Adrenal gland (tissue), 12 donors: ENCODE results near the gene RHOU. TPM values are rescaled to one million over a fixed set of nuclear protein-coding genes. Genes with fewer than 3 reads are reported as not detected.

Source experiments
- DNase-seq, 7 donors: peaks; one replicate each; pipeline ENCODE4 v3.0.0-alpha.2; 2019 to 2020
- H3K27ac ChIP-seq, 5 donors: fragments of 200-600 bp; sonication (generic) in 4 of 5; 1 replicate in 3 of 5; 2 replicates in 2 of 5; pipeline versions ENCODE4 v1.5.1 to v1.8.0; 2016 to 2020; ENCODE audit warnings: mild to moderate bottlenecking in 1 of 5
- H3K27me3 ChIP-seq: fragments of 200-600 bp; 2 replicates; pipeline ENCODE4 v1.8.0; 2021
- H3K36me3 ChIP-seq, 2 donors: fragments of 200-600 bp; replicated peaks in 1 of 2; 1 replicate in 1 of 2; 2 replicates in 1 of 2; pipeline versions ENCODE4 v1.5.1 to v1.8.0; 2018 to 2022
- H3K4me1 ChIP-seq, 2 donors: fragments of 200-600 bp; replicated peaks in 1 of 2; 1 replicate in 1 of 2; 2 replicates in 1 of 2; pipeline versions ENCODE4 v1.5.1 to v1.8.0; 2018 to 2021
- H3K4me3 ChIP-seq, 4 donors: fragments of 200-600 bp; sonication (generic) in 3 of 4; one replicate each; pipeline ENCODE4 v1.5.1; 2016 to 2018
- H3K9me3 ChIP-seq, 3 donors: fragments of 200-600 bp; sonication (generic) in 1 of 3; replicated peaks in 1 of 3; 1 replicate in 2 of 3; 2 replicates in 1 of 3; pipeline versions ENCODE4 v1.5.1 to v1.8.0; 2016 to 2021
- POLR2A ChIP-seq, 2 donors: fragments of 450-650 bp; IDR thresholded peaks; one replicate each; pipeline ENCODE4 v1.6.1; 2017; ENCODE audit warnings: antibody characterized with exemption in 2 of 2, mild to moderate bottlenecking in 2 of 2, moderate library complexity in 1 of 2
- WGBS, 4 donors: extraction: QIAGEN DNeasy Blood & Tissue Kit in 2 of 4; methylation state at CpG; one replicate each; pipeline versions ENCODE4 v1.1.5 to v1.1.7; 2013 to 2017; 5-methylcytosine and 5-hydroxymethylcytosine counted together
- intact Hi-C, 2 donors: fragments of 100-400 bp; cut with DNase I; formaldehyde crosslinking; loops; one replicate each; pipeline versions ENCODE4 v1.14.1 to v1.15.0; 2022 to 2023
- polyA plus RNA-seq, 3 donors: library from polyadenylated mRNA; stranded (reverse); fragments of 200-250 nt in 2 of 3; fragments of 350-450 nt in 1 of 3; fragmentation: Illumina TruSeq in 1 of 3; extraction: RNeasy Lipid Tissue Mini Kit (QIAGEN cat#74804) in 1 of 3; gene quantifications; one replicate each; pipeline ENCODE4 v1.2.3, GENCODE V29; 2013 to 2014
- total RNA-seq, 9 donors: library from RNA; depleted of rRNA in 4 of 9; stranded (reverse); fragments of >200 nt in 4 of 9; fragments of 120-200 nt in 1 of 9; fragmentation: NEBNext Ultra II Directional in 1 of 9; extraction: Animal tissue kit (Norgen Biotek cat#: 25700) in 1 of 9; gene quantifications; one replicate each; pipeline versions ENCODE4 v1.1.0 to v1.2.4, GENCODE V29; 2013 to 2023
- TF ChIP-seq, protein P1 (sequence below), 6 experiments: fragments of 450-650 bp in 4 of 6; fragments of 200-600 bp in 2 of 6; sonication (generic) in 1 of 6; IDR thresholded peaks; 1 replicate in 5 of 6; 2 replicates in 1 of 6; pipeline versions ENCODE4 v1.5.1 to v1.8.0; 2016 to 2021; ENCODE audit warnings: antibody characterized with exemption in 6 of 6, mild to moderate bottlenecking in 2 of 6, moderate library complexity in 1 of 6
- donor health status: healthy with polysubstance abuse.
- donor health status: Bipolar disorder and iron deficiency.
- donor health status: DM: yes; HTN: yes; CAD: no.
- donor health status: DM: no; HTN: no; CAD: no.
- donor health status: DM: no; HTN: no; CAD: no.
- donor health status: DM: yes; HTN: yes; CAD: no.

The RHOU gene
- total and polyA plus RNA-seq, 12 donors = 6.1 to 35.1 (median 13.7) TPM

GRCh38 chr1:228760979-228761378, 25.7 kb downstream of the RHOU start:
- Histone ChIP-seq H3K27ac (no peak overlapping the region), H3K9me3 (no peaks in the 10 kb centered on the region), H3K36me3 (no peaks in the 10 kb centered on the region), H3K27me3 (no peaks in the 10 kb centered on the region), H3K4me3 (no peak overlapping the region), H3K4me1 (no peaks in the 10 kb centered on the region)
- no peak for TF ChIP-seq POLR2A (IDR thresholded peaks at IDR 0.05)
- intact Hi-C loops = no loop called here
- no peak for DNase-seq
- 86 to 95% (median 89%) methylated on average over 5 to 9 of the region's 9 CpGs for WGBS, 4 donors

- Histone ChIP-seq H3K27ac (no peak overlapping the region), H3K9me3 (no peaks in the 10 kb centered on the region), H3K4me3 (no peak overlapping the region), H3K4me1 (no peaks in the 10 kb centered on the region), H3K27me3 (no peaks in the 10 kb centered on the region), H3K36me3 (no peaks in the 10 kb centered on the region)
- 80 to 98% (median 82%) methylated on average over 3 of the region's 3 CpGs for WGBS, 4 donors
- no peak for TF ChIP-seq POLR2A (IDR thresholded peaks at IDR 0.05)
- TF ChIP-seq, protein P1, sequence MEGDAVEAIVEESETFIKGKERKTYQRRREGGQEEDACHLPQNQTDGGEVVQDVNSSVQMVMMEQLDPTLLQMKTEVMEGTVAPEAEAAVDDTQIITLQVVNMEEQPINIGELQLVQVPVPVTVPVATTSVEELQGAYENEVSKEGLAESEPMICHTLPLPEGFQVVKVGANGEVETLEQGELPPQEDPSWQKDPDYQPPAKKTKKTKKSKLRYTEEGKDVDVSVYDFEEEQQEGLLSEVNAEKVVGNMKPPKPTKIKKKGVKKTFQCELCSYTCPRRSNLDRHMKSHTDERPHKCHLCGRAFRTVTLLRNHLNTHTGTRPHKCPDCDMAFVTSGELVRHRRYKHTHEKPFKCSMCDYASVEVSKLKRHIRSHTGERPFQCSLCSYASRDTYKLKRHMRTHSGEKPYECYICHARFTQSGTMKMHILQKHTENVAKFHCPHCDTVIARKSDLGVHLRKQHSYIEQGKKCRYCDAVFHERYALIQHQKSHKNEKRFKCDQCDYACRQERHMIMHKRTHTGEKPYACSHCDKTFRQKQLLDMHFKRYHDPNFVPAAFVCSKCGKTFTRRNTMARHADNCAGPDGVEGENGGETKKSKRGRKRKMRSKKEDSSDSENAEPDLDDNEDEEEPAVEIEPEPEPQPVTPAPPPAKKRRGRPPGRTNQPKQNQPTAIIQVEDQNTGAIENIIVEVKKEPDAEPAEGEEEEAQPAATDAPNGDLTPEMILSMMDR (IDR thresholded peaks at IDR 0.05) = no peak
- no peak for DNase-seq
- intact Hi-C loops = no loop called here
Measured at GRCh38 chr1:228763561-228763960, 28.3 kb downstream of the RHOU start.

- Histone ChIP-seq H3K36me3 (no peaks in the 10 kb centered on the region), H3K4me1 (no peaks in the 10 kb centered on the region), H3K27ac (no peak overlapping the region), H3K27me3 (no peaks in the 10 kb centered on the region), H3K9me3 (no peaks in the 10 kb centered on the region), H3K4me3 (no peak overlapping the region)
- intact Hi-C loops = no loop called here
- WGBS, 4 donors = 84 to 92% (median 87%) methylated on average over 8 of the region's 8 CpGs
- DNase-seq = no peak
- TF ChIP-seq, protein P1 (IDR thresholded peaks at IDR 0.05) = no peak
- TF ChIP-seq POLR2A (IDR thresholded peaks at IDR 0.05) = no peak
Measured at GRCh38 chr1:228765168-228765946, 30.1 kb downstream of the RHOU start.

DNA sequence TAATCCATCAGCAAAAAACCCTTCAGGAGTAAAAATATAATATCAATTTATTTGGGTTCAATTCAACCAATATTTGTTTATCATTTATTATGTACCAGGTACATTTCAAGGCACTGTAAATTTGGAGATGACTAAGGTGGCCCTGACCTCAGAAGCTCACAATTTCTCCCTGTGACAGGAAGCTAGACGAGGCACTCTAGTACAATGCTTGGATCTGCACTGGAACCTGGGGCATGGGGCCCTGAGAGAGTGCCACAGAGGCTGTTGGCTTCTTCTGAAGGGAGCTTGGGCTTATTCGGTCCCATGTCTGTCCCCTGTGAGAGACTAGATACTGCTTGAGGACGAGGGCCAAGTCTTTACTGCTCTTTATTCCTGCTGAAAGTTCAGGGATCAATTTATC, 31.5 kb downstream of the RHOU start:
- DNase-seq = no peak
- 66 to 76% (median 71%) methylated on average over 3 of the region's 3 CpGs for WGBS, 4 donors
- intact Hi-C loops = no loop called here
- no peak for TF ChIP-seq POLR2A (IDR thresholded peaks at IDR 0.05)
- TF ChIP-seq, protein P1 (IDR thresholded peaks at IDR 0.05) = no peak
- Histone ChIP-seq H3K36me3 (no peaks in the 10 kb centered on the region), H3K27ac (no peak overlapping the region), H3K4me1 (no peaks in the 10 kb centered on the region), H3K4me3 (no peak overlapping the region), H3K27me3 (no peaks in the 10 kb centered on the region), H3K9me3 (no peaks in the 10 kb centered on the region)
